Transverse colon (tissue), 4 donors: Measurements from ENCODE around the gene ANKLE2.

Source experiments
- CTCF ChIP-seq, 5 experiments: fragments of 200-600 bp in 3 of 5; fragments of 450-650 bp in 2 of 5; sonication (generic) in 3 of 5; IDR thresholded peaks; 1 replicate in 2 of 5; 2 replicates in 3 of 5; pipeline ENCODE4 v1.5.1; 2016 to 2017; ENCODE audit warnings: antibody characterized with exemption in 5 of 5, inconsistent platforms in 3 of 5, mild to moderate bottlenecking in 2 of 5, moderate library complexity in 1 of 5
- POLR2AphosphoS5 ChIP-seq, 3 donors: sonication (generic); formaldehyde crosslinking; IDR thresholded peaks; one replicate each; pipeline ENCODE4 v1.6.1; 2016; ENCODE audit warnings: antibody characterized with exemption in 3 of 3

DNA sequence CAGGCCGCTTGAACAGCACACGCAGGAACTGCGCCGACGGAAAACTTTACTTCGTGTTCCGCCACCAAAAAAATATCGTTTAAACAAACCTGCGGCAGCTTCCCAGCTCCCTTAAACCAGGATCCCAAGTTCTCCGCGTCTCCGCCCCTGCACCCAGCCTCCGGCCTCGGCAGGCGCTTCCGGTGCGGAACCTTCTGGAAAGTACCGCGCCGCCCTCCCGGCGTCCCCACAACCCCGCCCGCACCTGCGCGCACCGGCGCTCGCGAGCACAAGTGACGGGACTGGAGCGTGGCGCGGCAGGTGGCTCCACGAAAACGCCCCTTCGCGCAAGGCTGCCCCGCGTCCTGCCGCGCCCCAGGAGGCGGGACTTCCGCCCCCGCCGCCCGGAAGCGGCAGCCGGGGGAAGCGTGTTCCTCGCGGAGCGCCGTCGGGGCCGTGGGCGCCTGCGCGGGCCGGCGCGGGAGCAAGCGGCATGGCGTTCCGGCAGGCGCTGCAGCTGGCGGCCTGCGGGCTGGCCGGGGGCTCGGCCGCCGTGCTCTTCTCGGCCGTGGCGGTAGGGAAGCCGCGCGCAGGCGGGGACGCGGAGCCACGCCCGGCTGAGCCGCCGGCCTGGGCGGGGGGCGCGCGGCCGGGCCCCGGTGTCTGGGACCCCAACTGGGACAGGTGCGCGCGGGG lies 51.1 kb downstream of the ANKLE2 start, which contains the start of gene PGAM5:
- TF ChIP-seq CTCF (IDR thresholded peaks at IDR 0.05) (no peak), POLR2AphosphoS5 (IDR thresholded peaks at IDR 0.05) (peak; percentile 61 to 94 (median 86))
